Stimulated activated CD4-positive, alpha-beta T cell treated with anti-CD3 and anti-CD28 coated beads, Interleukin-12 subunit alpha, Interleukin-12 subunit beta, amount 100 ng/mL, for 24 hours (primary cell): ENCODE measurements around the gene TSPAN2.

Source experiments
- DNase-seq, 2 experiments: peaks; one replicate each; pipeline ENCODE4 v3.0.0-alpha.2; 2020; ENCODE audit warnings: low read depth in 2 of 2

TSPAN2 gene

DNA sequence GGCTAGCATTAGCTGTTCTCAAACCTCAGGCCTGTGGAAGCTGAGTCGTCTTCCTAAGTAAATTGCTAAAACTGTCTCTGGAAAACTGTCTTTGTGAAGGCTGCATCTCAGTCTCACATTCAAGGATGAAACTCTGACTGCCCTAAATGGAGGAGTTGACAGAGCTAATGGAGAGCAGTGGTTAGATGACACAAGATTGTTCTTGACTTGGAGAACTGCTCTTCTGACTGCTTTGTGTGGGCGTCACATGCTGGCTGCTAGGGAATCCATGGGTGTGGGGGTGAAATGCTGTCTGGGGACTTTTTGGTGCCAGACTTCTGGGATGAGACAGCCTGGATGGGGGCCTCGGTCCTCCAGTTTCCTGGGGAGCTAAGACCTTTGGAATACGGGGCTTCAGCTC, 24.5 kb upstream of the TSPAN2 start:
- no peak for DNase-seq

DNA sequence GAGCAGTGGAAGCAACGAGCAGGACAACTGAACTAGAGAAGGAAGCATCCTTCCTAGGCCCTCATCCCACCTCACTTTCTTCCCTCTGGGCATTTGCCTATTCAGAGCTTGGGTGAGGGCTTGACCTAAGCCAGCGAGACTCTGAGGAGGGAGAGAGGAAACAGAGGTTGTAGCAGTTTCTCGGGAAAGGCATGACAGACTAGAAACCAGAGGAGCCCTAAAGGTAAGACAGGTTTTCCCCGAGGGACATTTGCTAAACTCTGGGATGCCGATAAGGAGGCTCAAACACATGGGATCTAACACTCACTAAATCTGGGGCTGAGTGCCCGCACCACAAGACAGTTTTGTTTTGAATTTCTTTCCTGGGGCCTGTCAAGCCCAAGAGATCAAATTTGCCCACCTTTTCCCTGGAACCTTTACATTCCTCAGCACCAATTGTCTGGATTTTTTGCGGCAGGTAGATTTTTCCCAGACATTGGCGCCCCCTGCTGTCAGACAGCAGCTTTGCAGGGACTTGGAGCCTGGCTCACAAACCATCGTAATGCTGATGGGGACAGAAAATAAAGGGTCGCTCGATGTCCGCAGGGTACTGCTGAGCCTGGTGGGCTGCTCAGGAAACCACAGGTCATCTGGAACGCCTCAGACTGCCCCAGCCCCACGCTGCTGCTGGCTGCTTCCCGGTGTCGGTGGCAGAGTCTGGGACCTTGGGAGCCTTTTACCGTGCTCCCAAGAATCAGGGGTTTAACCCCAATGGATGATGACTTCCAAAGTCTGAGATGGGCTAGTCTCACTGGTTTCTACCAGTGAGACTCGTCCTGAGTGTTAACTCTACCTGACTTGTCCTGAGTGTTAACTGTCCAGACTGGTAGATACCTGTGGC, 23.4 kb upstream of the TSPAN2 start:
- DNase-seq, result peak in 1 of 2 experiments; percentile 34

DNA sequence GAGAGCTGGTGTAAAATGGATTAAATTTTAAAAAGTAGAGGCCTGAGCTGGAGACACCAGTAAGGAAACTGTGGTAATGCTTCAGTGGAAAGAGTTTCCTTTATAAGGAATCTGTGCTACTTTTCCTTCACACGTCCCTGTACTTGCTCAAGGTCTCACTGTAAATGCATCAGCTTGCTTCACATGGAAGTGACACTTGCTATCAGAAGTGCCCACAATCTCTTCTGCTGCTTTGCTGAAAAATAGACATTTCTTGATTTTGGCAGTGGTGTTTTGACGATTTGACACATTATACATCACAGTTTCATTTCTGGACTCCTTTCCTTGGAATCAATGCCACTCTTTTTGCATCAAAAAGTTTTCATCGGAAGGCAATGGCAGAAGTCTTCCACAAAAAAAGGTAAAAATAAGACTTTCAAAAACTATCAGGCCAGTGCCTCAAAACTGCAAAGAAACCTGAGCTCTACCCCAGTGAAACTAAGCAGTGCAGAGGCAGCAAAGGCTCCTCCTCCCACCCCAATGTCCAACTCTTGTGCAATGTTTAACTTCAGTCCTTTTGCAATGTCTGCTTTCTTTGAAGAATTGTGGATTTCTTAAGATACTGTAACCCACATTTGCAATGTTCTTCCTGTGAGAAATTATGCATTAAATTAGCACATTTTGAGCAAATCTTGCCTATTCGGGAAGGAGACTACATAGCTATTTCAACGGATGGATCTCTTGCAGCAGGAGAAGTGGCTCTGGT, 18.4 kb upstream of the TSPAN2 start:
- DNase-seq, result no peak

DNA sequence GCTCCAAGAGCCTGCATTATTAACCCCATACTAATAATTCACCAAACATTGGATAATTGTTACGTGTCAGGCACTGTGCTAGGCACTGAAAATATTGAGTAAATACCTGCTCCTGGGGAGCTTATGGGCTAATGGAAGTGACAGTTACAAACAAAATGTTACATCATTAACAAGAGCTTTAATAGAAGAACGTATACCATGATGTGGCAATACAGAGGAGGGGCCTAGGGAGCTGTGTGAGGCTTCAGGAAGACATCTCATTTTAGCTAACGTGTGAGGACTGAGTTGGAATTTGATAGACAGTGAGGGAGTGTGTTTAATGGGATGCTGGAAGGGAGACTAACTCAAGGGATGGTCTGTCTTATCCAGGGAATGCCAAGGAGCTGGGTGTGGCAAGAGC, 16.5 kb upstream of the TSPAN2 start:
- DNase-seq, result no peak

DNA sequence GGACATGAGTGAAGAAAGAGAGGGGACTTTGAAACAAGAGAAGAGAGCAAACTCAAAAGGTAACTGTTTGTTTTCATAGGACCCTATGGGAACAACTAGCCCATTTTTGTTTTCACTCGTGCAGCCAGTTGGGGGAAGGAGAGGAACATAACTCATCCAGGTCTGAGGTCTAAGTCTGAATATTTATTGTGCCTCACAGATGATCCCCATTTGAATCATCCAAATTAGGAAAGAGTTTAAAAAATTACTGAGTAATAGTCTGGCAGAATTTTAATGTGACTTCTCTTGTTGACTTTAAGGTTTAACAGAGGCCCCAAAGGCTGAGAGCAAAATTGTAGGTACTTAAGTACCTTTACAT, 10.4 kb upstream of the TSPAN2 start:
- no peak for DNase-seq

DNA sequence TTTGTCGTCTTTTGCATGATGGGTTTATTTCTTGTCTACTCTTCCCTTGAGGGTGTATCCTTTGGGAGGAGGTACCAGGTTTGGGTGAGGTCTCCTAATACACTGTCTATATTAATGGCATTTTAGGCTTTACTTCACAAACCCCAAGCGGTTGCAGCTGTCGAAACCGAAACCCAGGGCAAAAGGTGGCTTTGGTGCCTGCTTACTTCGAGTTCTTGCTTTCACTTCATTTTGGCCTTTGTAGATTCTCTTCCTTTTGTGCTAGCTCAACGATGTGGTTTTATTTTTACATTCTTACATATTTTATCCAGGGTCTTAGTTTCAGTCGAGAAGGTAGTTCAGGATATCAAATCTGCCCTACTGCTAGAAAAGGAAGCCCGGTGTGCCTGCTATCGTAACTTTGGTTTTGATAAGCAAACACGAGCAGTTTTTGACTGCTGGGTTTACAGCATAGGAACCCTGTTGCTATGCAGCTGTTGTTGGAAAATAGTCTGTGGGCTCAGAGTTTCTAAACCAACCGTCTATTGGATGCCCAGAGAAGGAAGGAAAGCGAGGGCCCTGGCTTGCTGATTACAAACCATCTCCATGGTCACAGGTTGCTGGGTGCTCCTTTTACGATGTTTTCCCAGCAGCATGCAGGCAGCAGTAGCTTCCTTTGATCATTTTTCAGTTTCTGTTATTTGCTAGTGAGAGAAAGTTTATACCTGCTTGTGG, 9.8 kb upstream of the TSPAN2 start:
- DNase-seq, result peak in 1 of 2 experiments; percentile 42

DNA sequence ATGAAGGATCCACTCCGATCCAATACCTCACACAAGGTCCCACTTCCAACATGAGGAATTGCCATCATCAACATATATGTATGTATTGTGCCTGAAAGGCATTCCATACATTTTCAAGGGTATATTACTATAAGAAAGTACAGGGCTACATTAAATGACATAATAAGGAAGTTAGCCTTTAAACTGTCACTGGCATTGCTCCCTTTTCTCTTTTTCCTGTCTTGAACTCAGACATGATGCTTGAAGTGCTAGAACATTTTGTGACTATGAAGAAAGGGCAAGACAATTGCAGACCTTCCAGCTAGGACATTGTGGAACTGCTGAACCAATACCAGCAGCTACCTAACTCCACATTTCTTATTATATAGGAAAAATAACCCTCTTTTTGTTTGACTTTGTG, 2.9 kb upstream of the TSPAN2 start:
- no peak for DNase-seq

DNA sequence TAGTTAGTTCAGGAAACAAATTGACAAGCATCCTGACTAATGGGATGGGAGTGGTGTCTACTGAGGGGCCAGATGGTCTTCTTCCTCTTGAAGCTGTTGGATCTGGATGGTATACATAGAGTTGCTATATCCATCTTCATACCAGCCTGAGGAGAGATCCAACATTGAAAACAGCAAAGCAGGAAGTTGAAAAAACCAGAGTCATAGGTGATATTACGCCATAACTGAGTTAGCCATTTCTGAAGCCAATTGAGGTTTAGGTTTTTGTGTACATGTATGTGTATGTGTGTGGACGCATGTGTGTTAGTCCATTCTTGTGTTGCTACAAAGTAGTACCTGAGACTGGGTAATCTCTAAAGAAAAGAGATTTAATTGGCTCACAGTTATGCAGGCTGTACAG, 2.3 kb upstream of the TSPAN2 start:
- DNase-seq, result no peak

DNA sequence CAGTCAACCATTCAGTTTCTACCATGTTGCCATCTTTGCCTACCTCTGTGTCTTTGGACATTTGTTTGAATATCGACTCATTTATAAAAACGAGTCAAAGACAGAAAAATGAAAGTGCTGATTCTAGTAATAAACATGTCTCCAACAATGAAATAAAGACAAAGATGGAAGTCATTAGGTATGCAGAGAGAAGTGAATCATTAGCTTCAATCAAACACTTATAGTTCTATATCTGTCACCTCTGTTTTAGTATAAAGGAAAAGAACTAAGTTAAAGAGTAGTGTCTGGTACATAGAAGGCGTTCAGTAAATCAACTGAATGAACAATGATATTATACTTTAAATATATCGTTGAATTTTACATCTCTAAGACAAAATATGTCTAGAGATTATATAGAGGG, 1.7 kb upstream of the TSPAN2 start:
- DNase-seq, result no peak

DNA sequence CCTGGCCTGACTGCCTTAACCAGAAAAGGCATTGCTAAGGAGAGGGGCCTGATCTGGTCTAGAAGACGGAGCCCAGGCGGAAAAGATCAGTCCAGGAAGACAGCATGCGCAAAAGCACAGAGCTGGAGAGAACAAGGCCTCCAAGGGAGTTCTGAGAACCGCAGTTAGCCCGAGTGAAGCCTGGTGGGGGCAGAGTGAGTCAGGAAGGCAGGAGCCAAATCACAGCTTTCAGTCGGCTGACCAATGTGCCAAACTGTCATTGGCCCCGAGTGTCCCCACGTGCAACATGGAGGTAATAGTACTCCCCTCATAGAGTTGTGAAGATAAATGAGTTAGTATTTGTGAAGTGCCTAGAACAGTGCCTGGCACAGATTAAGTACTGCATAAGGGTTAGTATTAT, 1.2 kb upstream of the TSPAN2 start:
- DNase-seq, result no peak

DNA sequence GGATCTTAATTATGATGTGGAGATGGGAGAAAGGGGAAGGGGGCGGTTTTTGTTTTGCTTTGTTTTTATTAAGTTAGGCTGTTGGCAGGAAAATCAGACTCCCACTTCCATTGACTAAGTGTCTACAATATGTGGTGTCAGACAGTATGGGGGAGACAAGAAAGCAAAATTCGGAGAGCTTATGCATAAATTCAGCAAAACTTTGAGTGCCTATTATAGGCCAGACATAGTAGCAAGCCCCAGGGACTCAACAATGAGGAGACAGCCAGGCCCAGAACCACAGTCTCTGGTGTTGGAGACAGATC, 835 bp upstream of the TSPAN2 start:
- DNase-seq, result no peak

DNA sequence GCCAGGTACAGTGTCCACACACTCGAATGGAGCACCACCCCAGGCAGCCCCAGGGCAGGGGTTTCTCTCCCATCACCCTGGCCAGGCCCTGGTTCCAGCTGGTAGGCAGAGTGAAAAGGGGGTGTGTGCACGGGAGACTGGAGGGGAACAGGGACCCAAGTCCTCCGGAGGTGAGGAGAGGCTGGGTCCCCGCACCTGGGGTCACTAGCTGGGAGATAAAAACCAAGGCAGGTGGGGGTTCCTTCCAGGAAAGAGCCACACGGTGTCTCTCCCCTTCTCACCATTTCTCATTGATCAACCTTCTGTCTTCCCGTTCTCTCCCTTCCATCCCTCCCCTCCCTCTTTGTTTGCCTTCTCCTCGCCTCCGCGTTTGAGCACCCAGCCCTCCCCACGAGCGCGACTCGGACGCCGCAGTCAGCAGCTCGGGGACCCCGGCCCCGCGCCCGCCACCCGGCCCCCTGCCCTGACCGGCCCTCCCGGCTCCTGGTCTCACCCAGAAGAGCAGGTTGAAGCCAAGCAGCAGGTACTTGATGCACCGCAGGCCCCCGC, 358 bp downstream of the TSPAN2 start:
- DNase-seq, result no peak

DNA sequence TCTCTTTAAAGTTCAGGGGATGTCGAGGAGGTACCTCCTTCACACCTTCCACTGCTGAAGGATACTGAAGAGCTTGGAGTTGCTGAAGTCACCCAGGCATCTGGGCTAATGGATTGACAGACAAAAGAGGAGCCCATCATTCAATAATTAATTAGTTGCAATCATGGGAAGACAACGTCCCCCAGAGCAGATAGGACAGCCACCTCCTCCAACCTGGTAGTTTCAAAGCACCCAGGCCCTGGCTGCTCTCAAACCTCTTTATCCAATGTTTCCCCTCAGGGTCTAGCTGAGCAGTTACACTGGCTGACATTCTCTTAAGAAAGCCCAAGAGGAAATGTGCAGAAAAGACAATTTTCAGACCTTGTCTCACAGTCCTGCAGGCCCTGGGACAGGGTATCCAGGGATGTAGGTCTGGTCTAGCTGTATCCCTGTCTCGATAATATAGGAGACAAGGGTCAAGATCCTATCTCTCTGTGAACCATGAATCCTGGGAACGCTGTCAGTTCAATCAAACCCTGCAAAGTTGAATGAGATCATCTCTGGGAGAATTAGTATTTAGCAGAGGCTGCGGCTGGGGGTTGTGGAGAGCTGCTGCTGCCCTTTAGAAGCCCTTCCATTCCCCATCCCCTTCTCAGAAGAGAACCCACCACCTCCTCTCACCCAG, 1.1 kb downstream of the TSPAN2 start:
- DNase-seq, result no peak

DNA sequence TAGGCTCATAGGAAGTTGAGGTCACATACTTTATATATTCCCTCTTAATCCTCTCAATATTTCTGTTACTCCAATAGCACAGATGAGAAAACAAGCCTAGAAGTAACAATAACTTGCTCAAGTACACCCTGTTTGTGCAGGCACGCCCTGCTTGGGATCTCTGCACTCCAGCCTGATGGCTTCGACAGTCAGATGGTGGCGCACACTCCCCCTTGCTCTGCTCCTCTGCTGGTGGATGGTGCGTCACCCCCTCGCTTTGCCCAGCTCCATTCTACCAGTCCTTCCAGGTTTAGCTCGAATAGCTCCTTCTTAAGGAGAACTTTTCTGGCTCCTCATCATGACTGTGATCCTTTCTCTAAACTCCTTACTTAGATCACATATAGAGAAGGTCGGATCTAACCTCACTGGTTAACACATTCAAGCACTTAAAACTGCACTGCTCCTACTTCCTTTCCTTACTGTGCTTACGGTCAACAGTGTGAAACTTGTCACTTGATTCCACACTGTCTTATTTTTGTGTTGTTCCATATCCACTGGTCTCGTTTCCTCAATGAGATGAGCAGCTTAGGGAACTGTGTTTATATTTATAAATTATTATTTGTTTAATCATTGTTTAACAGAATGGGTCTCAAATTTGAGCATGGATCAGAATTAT, 3.0 kb downstream of the TSPAN2 start:
- DNase-seq, result no peak

DNA sequence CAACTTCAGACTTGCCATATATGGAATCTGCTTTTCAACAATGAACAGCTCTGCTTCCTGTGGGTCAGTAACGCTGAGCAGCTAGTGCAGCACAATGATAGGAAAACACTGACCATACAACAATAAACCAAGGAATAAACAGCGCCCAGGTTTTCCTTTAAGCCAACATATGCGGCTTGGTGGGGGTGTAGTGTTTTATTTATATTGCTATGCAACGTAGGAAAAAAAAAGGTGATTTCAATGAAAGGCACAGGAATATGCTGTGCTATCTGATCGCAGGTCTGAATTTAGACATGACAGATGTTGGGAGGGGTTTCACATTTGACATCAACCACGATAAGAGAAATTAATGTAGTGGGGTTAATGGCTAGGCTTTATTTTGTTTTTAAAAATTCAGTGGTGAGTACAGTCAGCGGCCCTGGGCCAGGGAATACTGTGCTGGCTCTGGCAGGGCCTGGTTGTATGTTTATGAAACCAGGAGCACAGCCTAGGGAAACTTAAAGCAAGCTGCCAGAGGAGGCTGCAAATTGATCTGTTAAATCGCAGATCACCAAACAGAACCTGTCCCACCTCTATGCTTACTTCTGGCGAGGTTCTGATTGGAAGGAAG, 4.3 kb downstream of the TSPAN2 start:
- no peak for DNase-seq

DNA sequence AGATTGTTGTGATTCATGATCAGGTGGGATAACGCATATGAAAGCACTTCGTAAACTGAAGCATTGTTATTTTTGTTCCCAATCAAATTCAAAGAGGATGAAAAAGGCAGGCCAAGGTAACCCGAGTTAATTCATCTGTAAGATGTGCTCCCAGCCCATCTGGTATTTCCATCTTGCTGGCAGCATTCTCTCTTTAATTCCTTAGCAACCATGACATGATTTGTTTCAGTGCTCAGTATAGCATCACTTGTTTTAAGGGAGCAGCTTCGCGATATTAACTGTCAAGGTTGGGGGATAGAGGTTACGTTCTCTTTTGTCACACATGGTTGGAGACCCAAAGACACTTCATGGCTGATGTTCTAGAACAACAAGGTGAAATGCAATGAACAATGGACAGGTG, 6.4 kb downstream of the TSPAN2 start:
- no peak for DNase-seq

DNA sequence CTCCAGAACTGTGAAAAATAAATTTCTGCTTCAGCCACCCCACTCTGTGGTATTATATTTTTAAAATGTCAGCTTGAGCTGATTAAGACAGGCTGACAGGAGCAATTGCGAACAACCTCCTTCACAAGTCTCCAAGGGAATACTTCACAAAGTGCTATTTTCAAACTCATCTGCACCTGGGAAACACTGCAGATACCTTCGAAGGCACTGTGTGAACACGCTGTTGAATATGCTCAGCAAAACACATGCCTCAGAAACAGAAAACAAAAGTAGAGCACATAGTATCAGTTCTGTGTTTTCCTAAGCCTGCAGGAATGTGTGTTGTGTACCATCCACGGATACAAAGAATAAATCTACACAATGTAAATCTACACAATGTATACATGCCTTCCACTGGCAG, 10.6 kb downstream of the TSPAN2 start:
- DNase-seq, result no peak

DNA sequence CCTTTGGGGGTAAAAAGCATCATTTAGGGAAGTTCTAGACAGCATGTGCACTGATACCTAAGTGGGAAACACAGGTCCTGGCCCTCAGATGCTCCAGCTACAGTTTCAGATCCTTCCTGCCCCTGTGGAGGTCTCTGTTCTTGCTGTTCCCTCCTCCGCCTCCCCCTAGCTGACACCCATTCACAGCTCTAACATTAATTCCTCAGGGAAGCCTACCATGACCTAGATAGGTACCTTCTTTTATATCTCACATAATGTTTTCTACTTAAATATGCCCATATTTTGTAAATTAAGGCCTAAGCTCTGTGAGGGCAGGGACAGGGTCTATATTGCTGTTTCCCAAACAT, 11.3 kb downstream of the TSPAN2 start:
- DNase-seq, result no peak

DNA sequence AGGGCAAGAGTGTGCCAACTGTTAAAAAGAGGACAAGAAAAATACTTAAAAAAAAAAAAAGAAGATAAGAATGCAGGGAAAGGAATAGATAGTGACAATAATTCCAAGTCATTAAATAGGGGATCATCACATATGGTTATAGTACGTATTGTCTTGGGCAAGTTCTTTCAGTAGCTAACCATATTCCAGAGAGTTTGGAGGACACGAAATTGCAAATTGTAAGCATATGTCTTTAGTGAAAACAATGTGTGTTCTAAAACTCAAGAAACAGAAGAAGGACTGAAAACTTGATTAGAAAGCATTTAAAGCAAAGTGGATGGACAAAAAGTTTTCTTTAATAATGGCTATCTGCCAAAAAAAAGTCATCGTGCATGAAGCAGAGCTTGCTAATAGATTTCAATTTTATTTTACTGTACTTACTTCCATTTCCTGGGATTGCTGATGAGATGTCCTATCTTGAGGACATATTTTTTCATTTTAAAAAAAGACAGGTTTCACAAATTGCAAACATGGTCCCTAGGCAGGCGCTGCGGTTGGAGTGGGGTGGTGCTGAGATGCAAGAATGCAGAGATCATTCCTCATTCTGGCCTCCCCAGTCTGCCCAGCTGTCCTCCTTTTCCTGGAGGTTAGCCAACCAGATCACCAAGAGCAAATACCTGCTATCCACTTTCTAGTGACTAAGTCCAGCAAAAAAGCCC, 11.9 kb downstream of the TSPAN2 start:
- no peak for DNase-seq

DNA sequence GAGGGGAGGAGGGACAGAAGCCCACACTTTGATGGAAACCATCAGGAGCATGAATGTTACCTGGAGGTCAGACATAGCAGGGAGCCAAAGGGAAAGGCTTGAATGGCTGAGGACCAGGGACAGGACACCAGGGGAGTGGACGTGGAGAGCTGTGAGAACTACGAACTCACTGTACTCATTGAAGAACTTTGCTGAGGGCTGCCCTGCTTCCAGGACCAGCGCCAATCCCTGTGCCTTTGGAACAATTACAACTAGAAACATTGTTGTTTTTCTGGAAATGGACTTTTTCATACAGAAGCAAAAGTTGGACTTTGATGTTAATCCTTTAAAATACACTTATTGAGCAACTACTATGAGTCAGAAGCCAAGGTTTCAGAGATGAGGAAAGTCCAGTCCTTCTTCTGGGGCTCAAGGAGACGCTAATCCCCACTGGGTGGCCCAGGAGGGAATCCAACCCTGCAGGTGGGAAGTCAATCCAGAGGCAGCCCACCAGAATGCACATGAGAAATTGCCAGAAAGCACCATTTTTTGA, 12.9 kb downstream of the TSPAN2 start:
- DNase-seq, result no peak
